Right ventricle myocardium superior (tissue), 1 donor: ENCODE results near the gene CDKN2AIP. TPM values are rescaled to one million over a fixed set of nuclear protein-coding genes. Genes with fewer than 3 reads are reported as not detected.
"Not testable (repeated sequence)": the region's sequence is repeated elsewhere in the genome, so short reads cannot be mapped to it uniquely, and the experiment has no call there.

ENCODE experiments used
- ATAC-seq: fragments of 200-7000 bp; cut with Tn5 transposase; one replicate; pipeline ENCODE4 v1.9.1; 2020; ENCODE audit warnings: mild to moderate bottlenecking; ENCODE audit not compliant: poor library complexity
- DNase-seq: peaks from one replicate; pipeline ENCODE4 v3.0.0-alpha.2; 2020
- intact Hi-C: fragments of 100-400 bp; cut with DNase I; formaldehyde crosslinking; loops from one replicate; pipeline ENCODE4 v1.11.2; 2022
- total RNA-seq: library from RNA; stranded (reverse); fragmentation: NEBNext Ultra II Directional; extraction: Animal tissue kit (Norgen Biotek cat#: 25700); gene quantifications from one replicate; pipeline ENCODE4 v1.2.1, GENCODE V29; 2021
- donor health status: DM: no; HTN: yes; CAD: no; lungs with severe emphysema.

The CDKN2AIP gene
- total RNA-seq, 1 donor from 2014 or later = 8.7 TPM

DNA sequence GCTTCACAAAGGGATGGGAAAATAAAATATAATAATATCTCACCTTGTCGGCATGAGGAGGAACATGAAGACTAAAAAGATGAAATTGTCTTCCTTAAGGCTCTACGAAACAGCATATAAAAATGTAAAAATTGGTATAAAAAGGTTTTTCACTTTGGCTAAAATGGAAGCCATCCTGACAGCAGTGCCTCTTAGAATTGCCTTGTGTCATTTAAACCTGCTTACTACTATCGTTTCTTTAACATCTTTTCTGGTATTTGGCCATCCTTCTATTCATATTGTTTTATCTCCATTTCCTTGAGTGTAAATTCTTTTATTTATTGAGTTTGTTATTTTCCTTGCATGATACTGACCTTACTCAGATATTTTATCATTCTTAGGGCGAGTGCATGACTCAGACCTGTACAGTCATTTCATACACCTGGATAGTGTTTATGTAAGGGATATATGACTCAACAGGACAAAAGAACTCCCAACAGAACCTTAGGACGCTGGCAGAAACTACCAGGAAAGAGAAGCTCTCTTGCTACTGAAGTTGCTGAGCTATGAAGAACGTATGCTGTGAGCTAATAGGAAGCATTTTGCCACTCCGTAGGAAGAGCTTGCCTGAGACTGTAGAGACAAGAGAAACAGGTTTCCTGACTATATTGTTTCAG lies 5.8 kb upstream of the CDKN2AIP start:
- DNase-seq (no peak), ATAC-seq (no peak)
- intact Hi-C loops = no loop called here

DNA sequence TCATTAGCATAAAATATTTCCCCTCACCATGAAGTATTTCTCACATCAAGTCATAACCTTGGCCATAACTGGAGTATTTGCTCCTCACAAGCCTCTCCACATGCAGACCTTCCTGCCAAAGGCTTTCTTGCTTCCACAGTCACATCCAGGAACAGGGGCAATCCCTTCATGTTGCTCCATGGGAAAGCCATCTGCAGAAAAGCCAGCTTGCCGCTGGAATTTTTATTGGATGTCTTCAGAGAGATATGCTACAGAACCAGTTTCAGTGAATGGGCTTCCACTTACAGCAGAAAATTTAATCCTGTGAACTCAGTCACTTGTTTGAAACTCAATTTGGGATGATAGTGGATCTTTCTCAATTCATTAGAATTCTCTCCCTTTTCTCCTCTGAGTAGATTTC lies 3.2 kb upstream of the CDKN2AIP start:
- ATAC-seq = no peak
- intact Hi-C loops = no loop called here
- DNase-seq = no peak

DNA sequence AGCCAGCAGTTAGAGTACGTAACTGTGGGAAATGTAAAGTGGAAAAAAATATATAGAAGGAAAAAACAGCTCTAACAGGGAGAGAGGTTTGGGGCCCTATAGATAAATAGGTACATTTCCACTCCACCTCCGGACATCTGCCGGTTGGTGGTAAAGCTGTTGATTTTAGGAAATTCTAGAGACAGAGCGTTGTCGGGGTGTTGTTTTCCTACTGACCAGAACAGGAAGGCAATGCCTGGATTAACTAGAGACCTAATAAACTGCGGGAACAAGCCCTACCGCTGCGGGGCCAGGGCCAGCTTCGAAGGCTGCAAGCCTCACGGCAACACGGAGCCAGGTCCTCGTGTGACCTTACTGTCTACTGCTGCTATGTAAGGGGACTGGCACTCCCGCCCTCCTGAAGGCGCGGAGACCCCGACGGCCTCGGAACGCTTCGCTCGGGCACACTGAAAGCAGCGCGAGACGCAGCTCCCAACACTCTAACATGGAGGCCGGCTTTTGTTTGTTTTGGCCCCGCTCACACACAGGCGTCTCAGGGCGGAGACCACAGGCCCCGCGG lies 702 bp upstream of the CDKN2AIP start:
- DNase-seq (no peak), ATAC-seq (peak; percentile 57)
- intact Hi-C loops = no loop called here

DNA sequence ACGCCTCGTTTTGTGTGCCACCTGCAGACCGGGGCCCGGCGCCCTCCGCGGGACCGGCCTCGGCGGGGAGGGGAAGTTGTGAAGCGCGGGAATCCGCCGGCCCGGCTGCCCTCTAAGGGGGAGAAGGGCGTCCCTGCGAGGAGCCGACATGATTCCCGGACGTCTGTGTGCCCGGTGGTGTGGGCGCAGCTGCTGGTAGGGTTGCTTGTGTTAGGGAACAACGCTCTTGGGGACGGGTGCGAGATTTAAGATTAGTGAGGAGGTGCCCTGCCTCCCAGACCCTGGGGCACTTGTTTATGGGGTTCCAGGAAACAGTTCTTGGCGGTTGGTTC lies 627 bp downstream of the CDKN2AIP start:
- ATAC-seq (peak; percentile 20), DNase-seq (peak; percentile 58)
- intact Hi-C loops = no loop called here

DNA sequence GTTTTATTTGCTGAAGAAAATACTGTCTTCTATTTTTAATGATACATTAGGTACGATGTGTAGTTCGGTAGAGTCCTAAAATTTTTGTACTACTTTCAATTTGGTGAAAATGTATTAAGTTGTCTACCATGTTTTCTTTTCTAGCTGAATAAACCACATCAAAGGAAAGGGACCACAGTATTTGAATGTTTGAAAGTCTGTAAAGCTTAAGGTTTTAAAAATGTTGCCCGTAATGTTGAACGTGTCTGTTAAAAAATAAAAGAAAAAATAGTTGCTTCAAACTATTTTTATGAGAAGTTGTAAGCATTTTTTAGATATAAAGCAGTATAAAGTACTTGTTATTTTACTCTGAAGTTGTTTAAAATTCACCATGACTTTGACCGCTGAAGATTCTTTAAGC lies 3.2 kb downstream of the CDKN2AIP start:
- intact Hi-C loops = no loop called here
- ATAC-seq (no peak), DNase-seq (no peak)

DNA sequence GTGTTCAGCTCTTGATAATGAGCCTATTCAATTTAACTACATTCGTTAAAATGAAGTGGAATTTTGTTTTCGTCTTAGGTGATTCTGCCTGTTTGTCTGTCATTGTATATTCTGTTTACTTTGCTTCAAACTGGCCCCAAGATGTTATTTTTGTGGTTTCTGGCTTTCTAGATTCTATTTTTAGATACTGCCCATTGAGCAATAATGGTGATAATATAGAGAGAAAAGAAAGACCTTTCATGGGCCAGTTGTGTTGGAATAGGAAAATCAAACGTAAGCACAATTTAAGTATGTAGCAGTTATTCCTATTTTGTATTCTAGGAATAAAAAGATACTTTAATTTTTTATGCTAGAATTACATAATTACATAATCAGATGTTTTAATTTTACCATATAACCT lies 4.0 kb downstream of the CDKN2AIP start:
- DNase-seq = no peak
- intact Hi-C loops = no loop called here
- no peak for ATAC-seq

DNA sequence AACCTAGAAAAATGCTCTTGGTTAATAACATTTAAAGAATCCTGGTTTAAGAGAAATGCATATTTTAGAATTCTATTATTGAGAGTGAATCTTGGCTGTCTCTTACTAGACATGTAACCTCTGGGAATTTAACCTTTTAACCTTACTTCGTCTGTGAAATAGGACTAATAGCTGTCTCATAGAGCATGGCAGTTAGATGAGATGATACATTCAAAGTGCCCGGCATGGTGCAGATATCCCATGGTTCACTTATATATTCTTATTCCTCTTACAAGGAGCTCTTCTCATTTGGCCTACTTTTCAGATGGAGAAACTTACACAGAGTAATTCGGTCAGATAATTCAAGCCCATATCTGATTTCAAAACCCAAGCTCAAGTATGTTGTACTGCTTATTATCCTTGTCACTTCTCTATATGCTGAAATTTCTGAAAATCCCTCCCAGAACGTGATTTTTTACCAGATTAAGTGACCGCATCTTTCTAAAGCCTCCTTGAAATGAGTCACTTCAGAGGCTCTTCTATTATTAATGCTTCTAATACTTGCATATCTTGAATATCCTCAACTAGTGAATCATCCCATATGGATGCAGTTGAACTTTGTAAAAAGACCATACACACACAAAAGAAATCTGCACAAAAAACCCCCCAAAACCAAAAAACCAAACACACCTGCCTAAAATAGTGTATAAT lies 4.9 kb downstream of the CDKN2AIP start:
- DNase-seq (no peak), ATAC-seq (no peak)
- intact Hi-C loops = no loop called here

DNA sequence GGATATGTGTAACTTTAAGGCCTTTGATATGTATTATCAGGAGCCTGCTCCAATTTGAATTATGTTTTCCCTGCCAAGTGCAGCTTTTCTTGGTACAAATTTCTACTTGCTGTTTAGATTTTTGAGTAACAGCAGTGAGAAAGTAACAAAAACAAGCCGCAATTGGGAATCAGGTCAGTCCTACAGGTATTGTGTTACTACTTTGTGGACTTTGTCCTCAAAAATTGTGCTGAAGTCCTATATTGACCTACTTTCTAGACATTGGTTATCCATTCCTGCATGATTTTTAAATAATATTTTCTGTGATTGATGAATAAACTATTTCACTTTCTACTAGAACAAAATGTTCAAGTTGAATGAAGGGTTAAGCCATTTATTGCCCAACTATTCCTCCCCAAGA lies 5.7 kb downstream of the CDKN2AIP start:
- ATAC-seq = no peak
- DNase-seq = no peak
- intact Hi-C loops = no loop called here

DNA sequence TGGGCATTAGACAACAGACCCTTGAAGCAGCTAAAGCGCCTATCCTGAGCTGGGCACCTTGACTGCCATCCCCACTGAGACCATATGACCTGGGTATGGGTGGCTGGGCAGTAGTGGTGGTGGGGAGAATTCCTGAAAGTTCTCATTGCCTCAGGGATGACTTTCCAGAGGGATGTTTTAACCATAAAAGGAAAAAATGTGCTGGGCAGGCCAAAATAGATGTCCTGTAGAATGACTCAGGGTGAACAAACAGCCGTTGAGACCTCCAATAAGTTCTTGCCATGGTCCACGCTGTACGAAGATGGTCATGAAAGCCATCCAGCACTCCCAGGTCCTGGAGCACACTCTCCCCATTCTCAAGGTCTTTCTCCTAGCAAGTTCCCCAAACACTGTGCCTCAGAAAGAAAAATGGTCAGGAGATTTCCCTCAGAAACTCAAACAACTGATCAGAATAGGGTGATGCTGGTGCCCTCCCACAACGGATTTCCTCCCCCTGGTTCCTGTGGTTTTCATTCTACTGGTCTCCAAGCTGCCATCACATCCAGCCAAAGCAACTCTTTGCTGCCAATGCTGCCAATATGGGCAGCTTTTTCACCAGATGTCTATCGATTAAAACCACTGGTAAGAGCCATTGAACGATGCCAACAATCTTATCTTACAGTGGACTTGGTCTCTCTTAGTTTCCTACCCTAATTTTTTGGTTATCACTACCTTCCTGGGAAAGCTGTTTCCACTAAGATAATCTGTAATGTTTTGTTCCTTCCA lies 11.2 kb downstream of the CDKN2AIP start:
- DNase-seq = no peak
- ATAC-seq = no peak
- intact Hi-C loops = no loop called here

DNA sequence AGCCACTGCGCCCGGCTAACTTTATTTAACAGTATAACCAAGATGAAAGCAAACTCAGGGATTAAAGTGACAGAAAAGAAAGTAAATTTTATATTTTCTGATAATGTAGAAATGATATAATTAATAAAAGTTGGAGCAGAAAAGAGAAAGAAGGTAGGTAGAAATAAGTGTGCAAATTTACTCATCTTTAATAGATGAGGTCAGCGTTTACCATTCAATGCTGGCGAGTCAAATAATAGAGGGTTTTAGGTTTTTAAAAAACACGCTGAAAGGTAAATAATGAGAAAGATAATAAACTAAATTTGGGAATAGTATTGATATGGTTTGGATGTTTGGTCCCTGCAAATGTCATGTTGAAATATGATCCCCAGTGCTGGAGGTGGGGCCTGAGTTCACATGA lies 13.6 kb downstream of the CDKN2AIP start:
- DNase-seq = no peak
- ATAC-seq = no peak
- intact Hi-C loops = no loop called here

DNA sequence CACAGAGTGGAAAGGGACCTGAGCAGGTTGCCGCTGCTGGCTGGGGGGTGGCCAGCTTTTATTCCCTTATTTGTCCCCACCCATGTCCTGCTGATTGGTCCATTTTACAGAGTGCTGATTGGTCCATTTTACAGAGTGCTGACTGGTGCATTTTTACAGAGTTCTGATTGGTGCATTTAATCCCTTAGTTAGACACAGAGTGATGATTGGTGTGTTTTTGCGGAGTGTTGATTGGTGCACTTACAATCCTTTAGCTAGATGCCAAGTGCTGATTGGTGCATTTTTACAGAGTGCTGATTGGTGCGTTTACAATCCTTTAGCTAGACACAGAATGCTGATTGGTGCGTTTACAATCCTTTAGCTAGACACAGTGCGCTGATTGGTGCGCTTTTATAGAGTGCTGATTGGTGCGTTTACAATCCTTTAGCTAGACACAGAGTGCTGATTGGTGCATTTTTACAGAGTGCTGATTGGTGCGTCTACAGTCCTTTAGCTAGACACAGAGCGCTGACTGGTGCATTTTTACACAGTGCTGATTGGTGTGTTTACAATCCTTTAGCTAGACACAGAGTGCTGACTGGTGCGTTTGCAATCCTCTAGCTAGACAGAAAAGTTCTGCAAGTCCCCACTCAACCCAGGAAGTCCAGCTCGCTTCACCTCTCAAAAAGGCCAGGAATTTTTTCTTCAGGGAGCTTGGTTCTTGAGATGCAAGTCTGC lies 19.6 kb downstream of the CDKN2AIP start:
- intact Hi-C loops, DNase-seq, ATAC-seq: not testable (repeated sequence)

DNA sequence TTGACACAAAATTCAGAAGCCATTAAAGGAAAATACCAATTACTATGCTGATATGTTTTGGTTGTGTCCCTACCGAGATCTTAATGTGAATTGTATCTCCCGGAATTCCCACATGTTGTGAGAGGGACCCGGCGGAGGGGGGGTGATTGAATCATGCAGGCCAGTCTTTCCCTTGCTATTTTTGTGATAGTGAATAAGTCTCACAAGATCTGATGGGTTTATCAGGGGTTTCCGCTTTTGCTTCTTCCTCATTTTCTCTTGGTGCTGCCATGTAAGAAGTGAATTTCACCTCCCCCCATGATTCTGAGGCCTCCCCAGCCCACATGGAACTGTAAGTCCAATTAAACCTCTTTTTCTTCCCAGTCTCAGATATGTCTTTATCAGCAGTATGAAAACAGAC lies 21.4 kb downstream of the CDKN2AIP start:
- intact Hi-C loops, ATAC-seq, DNase-seq: not testable (repeated sequence)

DNA sequence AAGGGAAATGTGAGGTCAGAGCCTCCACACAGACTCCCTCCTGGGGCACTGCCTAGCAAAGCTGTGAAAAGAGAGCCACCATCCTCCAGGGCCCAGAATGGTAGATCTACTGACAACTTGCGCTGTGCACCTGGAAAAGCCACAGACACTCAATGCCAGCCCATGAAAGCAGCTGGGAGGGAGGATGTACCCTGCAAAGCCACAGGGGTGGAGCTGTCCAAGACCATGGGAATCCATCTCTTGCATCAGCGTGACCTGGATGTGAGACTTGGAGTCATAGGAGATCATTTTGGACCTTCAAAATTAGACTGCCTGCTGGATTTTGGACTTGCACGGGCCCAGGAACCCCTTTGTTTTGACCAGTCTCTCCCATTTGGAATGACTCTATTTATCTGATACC lies 22.8 kb downstream of the CDKN2AIP start:
- intact Hi-C loops = no loop called here

DNA sequence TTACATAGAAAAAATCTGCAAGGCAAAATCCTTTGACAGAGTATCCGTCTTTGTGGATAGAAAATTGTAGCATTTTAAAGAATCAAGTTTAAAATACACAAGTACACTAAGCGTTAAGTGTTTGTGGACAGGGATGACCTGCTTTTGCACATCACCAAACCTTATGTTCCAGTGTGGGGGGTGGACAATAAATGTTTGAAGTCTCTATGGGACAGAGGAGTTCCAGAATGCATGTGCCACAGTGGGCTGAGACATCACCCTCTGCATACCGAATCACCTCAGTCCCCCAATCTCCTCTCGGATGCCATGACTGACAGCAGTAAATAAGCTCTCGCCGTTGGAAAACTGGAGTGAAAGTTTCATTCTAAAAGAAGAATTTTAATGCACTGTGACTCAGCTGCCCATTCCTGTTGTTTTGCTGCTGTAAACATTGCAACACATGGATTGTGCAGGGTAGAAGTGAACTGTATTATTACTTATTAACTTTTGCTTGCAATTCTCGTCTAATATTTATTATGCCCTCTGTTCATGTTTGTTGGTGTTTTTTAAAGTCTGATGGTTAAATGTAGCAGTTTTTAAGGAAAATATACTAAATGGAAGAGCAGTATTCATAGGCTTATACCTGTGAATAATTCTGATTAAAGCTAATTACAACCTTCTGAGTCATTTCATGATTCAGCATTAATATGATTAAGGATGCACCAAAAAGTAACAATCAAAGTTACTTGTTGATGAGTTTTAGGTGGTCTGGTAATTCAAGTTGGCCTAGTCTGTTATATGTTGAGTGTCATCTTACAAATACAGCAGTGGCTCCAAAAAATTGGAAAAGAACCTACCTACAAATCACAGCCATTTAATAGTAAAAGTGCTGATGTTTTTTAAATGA lies 24.0 kb downstream of the CDKN2AIP start:
- intact Hi-C loops = no loop called here

More for the DNA sequence above, 22.8 kb downstream of the CDKN2AIP start:
- ATAC-seq = no peak
- no peak for DNase-seq

DNA sequence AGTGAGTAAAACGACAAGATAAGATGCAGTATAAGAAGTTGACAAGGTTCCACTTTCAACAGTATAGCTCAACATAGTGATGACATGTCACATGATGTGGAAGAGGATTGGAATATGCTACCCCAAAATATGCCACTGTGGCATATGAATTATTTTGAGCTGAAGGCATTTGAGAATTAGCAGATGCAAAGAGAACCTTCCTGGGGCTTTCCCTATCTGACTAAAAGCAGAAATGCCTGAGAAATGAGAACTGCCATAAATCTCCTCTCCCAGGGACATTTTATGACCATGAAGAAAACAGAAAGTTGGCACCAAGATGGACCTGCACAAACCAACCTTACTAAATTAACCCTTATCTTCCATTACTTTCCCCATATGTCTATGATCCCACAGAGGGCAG lies 24.8 kb downstream of the CDKN2AIP start:
- DNase-seq (no peak), ATAC-seq (no peak)
- intact Hi-C loops = no loop called here

More for the DNA sequence above, 24.0 kb downstream of the CDKN2AIP start:
- ATAC-seq (no peak), DNase-seq (no peak)

DNA sequence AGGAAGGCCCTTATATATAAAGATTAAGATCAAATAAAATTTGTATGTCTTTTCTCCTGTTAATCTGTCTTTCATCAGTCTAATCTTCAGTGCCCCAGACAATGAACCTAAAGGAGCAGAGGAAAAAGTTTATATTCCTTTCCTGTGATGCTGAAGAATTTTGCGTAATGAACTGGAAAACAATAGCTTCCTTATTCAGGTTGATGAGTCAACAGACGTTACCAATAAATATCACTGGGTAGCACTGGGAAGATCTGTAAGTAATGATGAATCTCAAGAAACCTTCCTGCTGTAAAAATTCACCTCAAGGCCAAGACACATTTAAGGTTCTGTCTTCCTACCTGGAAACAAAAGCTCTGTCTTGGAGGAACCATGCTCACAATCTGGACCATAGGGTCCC lies 25.5 kb downstream of the CDKN2AIP start:
- intact Hi-C loops = loop anchor here (5.0 kb wide), 2 partner anchors 137 to 697 kb away; no protein-coding TSS in a partner anchor
- no peak for DNase-seq
- ATAC-seq = no peak

DNA sequence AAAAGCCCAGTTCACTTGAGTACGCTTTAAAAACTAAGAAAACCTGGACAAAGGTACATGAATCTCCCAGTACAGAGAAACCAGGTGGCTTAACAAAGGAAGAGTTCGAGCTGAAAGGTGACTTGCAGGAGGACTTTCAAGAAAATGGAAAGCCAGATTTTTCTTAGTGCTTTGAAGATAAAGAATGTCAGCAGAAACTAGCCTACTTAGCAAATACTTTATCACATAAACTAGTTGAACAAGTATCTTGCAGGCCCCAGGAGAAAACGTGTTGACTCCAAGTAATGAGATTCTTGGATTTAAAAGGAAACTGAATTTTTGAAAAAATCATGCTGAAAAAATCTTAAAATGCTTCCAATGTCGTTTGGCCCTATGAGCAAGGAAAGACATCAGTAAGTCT lies 26.4 kb downstream of the CDKN2AIP start:
- ATAC-seq (no peak), DNase-seq (no peak)
- intact Hi-C loops = loop anchor here (5.0 kb wide), 2 partner anchors 136 to 696 kb away; no protein-coding TSS in a partner anchor
